IMR-90 (cell line): ENCODE data around the gene ANKRD11. TPM values are rescaled to one million over a fixed set of nuclear protein-coding genes. Genes with fewer than 3 reads are reported as not detected.

ENCODE experiments used
- ATAC-seq: fragments of 200-7000 bp; cut with Tn5 transposase; 2 replicates; pipeline ENCODE4 v1.9.1; 2020; ENCODE audit warnings: low read depth, mild to moderate bottlenecking, moderate library complexity
- BruUV-seq: library from RNA; stranded (reverse); fragments of 400-500 nt; replicated peaks from 2 replicates; lab custom pipeline; 2021; lab: Mats Ljungman, UMichigan
- CTCF ChIA-PET: fragments of 300-600 bp; formaldehyde crosslinking; extraction: SDS; loops from one replicate; lab custom pipeline; 2021; ENCODE audit warnings: antibody characterized with exemption; lab: Yijun Ruan, JAX
- POLR2A ChIA-PET: fragments of 300-600 bp; sonication (Branson Sonifier 250); formaldehyde crosslinking; loops from one replicate; lab custom pipeline; 2022; ENCODE audit warnings: antibody characterized with exemption; ENCODE audit not compliant: unreplicated experiment; lab: Charles Lee
- DNase-seq: peaks from one replicate; pipeline ENCODE4 v3.0.0; 2013
- H2AFZ ChIP-seq: replicated peaks from 2 replicates; pipeline ENCODE3; 2013; ENCODE audit warnings: low read length, mild to moderate bottlenecking; ENCODE audit not compliant: poor library complexity
- H2AK5ac ChIP-seq: 2 replicates; pipeline ENCODE4 v1.6.1; 2013; ENCODE audit warnings: low read depth, low read length, inconsistent platforms
- H2AK9ac ChIP-seq: replicated peaks from 2 replicates; pipeline ENCODE3; 2013; ENCODE audit warnings: mild to moderate bottlenecking, low read depth, low read length, moderate library complexity; ENCODE audit not compliant: poor library complexity
- H2BK120ac ChIP-seq: 2 replicates; pipeline ENCODE4 v1.6.1; 2013; ENCODE audit warnings: low read depth, low read length, inconsistent platforms
- H2BK15ac ChIP-seq: 3 replicates; pipeline ENCODE4 v1.6.1; 2013; ENCODE audit warnings: low read depth, low read length, inconsistent platforms
- H2BK20ac ChIP-seq: 2 replicates; pipeline ENCODE4 v1.6.1; 2013; ENCODE audit warnings: low read depth, mild to moderate bottlenecking, inconsistent platforms, low read length, moderate library complexity
- H2BK5ac ChIP-seq: 2 replicates; pipeline ENCODE4 v1.6.1; 2013; ENCODE audit warnings: mild to moderate bottlenecking, low read depth, low read length, inconsistent platforms; ENCODE audit not compliant: poor library complexity, severe bottlenecking
- H3K14ac ChIP-seq: replicated peaks from 2 replicates; pipeline ENCODE4 v1.6.1; 2013; ENCODE audit warnings: low read depth, low read length, inconsistent platforms
- H3K18ac ChIP-seq: 2 replicates; pipeline ENCODE4 v1.6.1; 2013; ENCODE audit warnings: low read depth, low read length, control low read depth
- H3K23ac ChIP-seq: 2 replicates; pipeline ENCODE4 v1.6.1; 2013; ENCODE audit warnings: low read depth, low read length, inconsistent platforms
- H3K27ac ChIP-seq: 2 replicates; pipeline ENCODE4 v1.5.1; 2013; ENCODE audit warnings: mild to moderate bottlenecking, control low read depth, low read length; ENCODE audit not compliant: insufficient read depth
- H3K27me3 ChIP-seq: 2 replicates; pipeline ENCODE4 v1.6.1; 2013; ENCODE audit warnings: low read length; ENCODE audit not compliant: control insufficient read depth, insufficient read depth
- H3K36me3 ChIP-seq: 2 replicates; pipeline ENCODE4 v1.6.1; 2013; ENCODE audit warnings: low read length, mixed read lengths; ENCODE audit not compliant: control insufficient read depth, insufficient read depth
- H3K4ac ChIP-seq: 2 replicates; pipeline ENCODE4 v1.6.1; 2013; ENCODE audit warnings: low read depth, low read length, inconsistent platforms
- H3K4me1 ChIP-seq: 2 replicates; pipeline ENCODE4 v1.6.1; 2013; ENCODE audit warnings: low read length, mixed read lengths; ENCODE audit not compliant: control insufficient read depth, insufficient read depth
- H3K4me2 ChIP-seq: 2 replicates; pipeline ENCODE4 v1.6.1; 2013; ENCODE audit warnings: low read depth, mild to moderate bottlenecking, control low read depth, low read length, moderate library complexity
- H3K4me3 ChIP-seq: 2 replicates; pipeline ENCODE4 v1.5.1; 2013; ENCODE audit warnings: low read depth, mild to moderate bottlenecking, control low read depth, low read length, moderate library complexity; ENCODE audit not compliant: insufficient read depth
- H3K56ac ChIP-seq: 2 replicates; pipeline ENCODE4 v1.6.1; 2013; ENCODE audit warnings: low read length, inconsistent platforms; ENCODE audit not compliant: insufficient read depth; ENCODE audit errors: extremely low read depth
- H3K79me1 ChIP-seq, 2 experiments: 2 replicates each; pipeline ENCODE4 v1.6.1; 2013; ENCODE audit warnings: low read length in 2 of 2, inconsistent platforms in 1 of 2, low read depth in 1 of 2
- H3K9ac ChIP-seq: 2 replicates; pipeline ENCODE4 v1.6.1; 2013; ENCODE audit warnings: low read depth, low read length, control low read depth
- H3K9me1 ChIP-seq: 2 replicates; pipeline ENCODE4 v1.6.1; 2013; ENCODE audit warnings: low read length, inconsistent platforms; ENCODE audit not compliant: insufficient read depth
- H3K9me3 ChIP-seq: 2 replicates; pipeline ENCODE4 v1.6.1; 2013; ENCODE audit warnings: low read length; ENCODE audit not compliant: control insufficient read depth, insufficient read depth
- H4K20me1 ChIP-seq: 2 replicates; pipeline ENCODE4 v1.6.1; 2013; ENCODE audit warnings: low read length, inconsistent platforms; ENCODE audit not compliant: insufficient read depth
- H4K5ac ChIP-seq: 2 replicates; pipeline ENCODE4 v1.6.1; 2013; ENCODE audit warnings: mild to moderate bottlenecking, low read depth, low read length, control low read depth
- H4K8ac ChIP-seq, 2 experiments: 2 replicates each; pipeline ENCODE4 v1.6.1; 2013; ENCODE audit warnings: low read depth in 2 of 2, low read length in 2 of 2, control low read depth in 1 of 2, inconsistent platforms in 1 of 2
- H4K91ac ChIP-seq: 2 replicates; pipeline ENCODE4 v1.6.1; 2013; ENCODE audit warnings: low read depth, low read length, inconsistent platforms; ENCODE audit not compliant: insufficient read depth
- BHLHE40 ChIP-seq: fragments of 150-350 bp; IDR thresholded peaks from 2 replicates; pipeline ENCODE4 v1.6.1; 2016; ENCODE audit warnings: mild to moderate bottlenecking, low read depth, low read length
- CEBPB ChIP-seq: IDR thresholded peaks from 2 replicates; pipeline ENCODE4 v1.6.1; 2012; ENCODE audit warnings: low read depth, low read length, improper control_type of control experiment
- CHD1 ChIP-seq: IDR thresholded peaks from 2 replicates; pipeline ENCODE4 v1.6.1; 2012; ENCODE audit warnings: low read depth, low read length, improper control_type of control experiment
- CTCF ChIP-seq: conservative IDR thresholded peaks from 2 replicates; pipeline ENCODE4 v1.5.1; 2012; ENCODE audit warnings: mild to moderate bottlenecking, low read depth, low read length, improper control_type of control experiment
- ELK1 ChIP-seq: fragments of 150-350 bp; IDR thresholded peaks from 2 replicates; pipeline ENCODE4 v1.6.1; 2016; ENCODE audit warnings: low read depth, mild to moderate bottlenecking, low read length, moderate library complexity, borderline replicate concordance
- FOS ChIP-seq: fragments of 150-350 bp; IDR thresholded peaks from 2 replicates; pipeline ENCODE4 v1.6.1; 2016; ENCODE audit warnings: low read depth, low read length
- MAFK ChIP-seq: IDR thresholded peaks from 2 replicates; pipeline ENCODE4 v1.6.1; 2012; ENCODE audit warnings: low read depth, low read length, improper control_type of control experiment
- MAZ ChIP-seq: IDR thresholded peaks from 2 replicates; pipeline ENCODE4 v1.6.1; 2012; ENCODE audit warnings: low read depth, mild to moderate bottlenecking, low read length, improper control_type of control experiment, moderate library complexity, borderline replicate concordance
- MXI1 ChIP-seq: IDR thresholded peaks from 2 replicates; pipeline ENCODE4 v1.6.1; 2012; ENCODE audit warnings: low read depth, mild to moderate bottlenecking, low read length, moderate library complexity, borderline replicate concordance
- NFE2L2 ChIP-seq: fragments of 150-350 bp; IDR thresholded peaks from 2 replicates; pipeline ENCODE4 v1.6.1; 2016; ENCODE audit warnings: low read depth, mild to moderate bottlenecking, low read length
- POLR2A ChIP-seq: IDR thresholded peaks from 2 replicates; pipeline ENCODE4 v1.6.1; 2012; ENCODE audit warnings: mild to moderate bottlenecking, low read depth, low read length
- RAD21 ChIP-seq: IDR thresholded peaks from 2 replicates; pipeline ENCODE4 v1.6.1; 2012; ENCODE audit warnings: low read length, improper control_type of control experiment
- RCOR1 ChIP-seq: IDR thresholded peaks from 2 replicates; pipeline ENCODE4 v1.6.1; 2012; ENCODE audit warnings: mild to moderate bottlenecking, low read length, improper control_type of control experiment; ENCODE audit not compliant: insufficient replicate concordance
- RFX5 ChIP-seq: IDR thresholded peaks from 2 replicates; pipeline ENCODE4 v1.8.0; 2012; ENCODE audit warnings: low read depth, mild to moderate bottlenecking, low read length, moderate library complexity
- SMC3 ChIP-seq: fragments of 150-350 bp; IDR thresholded peaks from 2 replicates; pipeline ENCODE4 v1.6.1; 2016; ENCODE audit warnings: low read depth, mild to moderate bottlenecking, antibody characterized with exemption, low read length, moderate library complexity
- USF2 ChIP-seq: fragments of 150-350 bp; IDR thresholded peaks from 2 replicates; pipeline ENCODE4 v1.6.1; 2017; ENCODE audit warnings: mild to moderate bottlenecking, antibody characterized with exemption, low read length, low read depth
- WGBS, 2 experiments: methylation state at CpG; one replicate each; pipeline versions ENCODE4 v1.1.5 to v1.1.7; 2013; ENCODE audit warnings: missing lambda C conversion rate in 2 of 2; ENCODE audit not compliant: insufficient read length in 1 of 2; ENCODE audit errors: extremely low coverage in 2 of 2; 5-methylcytosine and 5-hydroxymethylcytosine counted together
- dilution Hi-C: fragments of 300-500 bp; cut with HindIII; formaldehyde crosslinking; loops from one replicate; pipeline ENCODE4 v1.14.3; 2018; ENCODE audit warnings: low sequenced_read_pairs; ENCODE audit not compliant: unreplicated experiment
- in situ Hi-C: fragments of 300-500 bp; cut with MboI; formaldehyde crosslinking; loops from 3 replicates; pipeline ENCODE4 v1.14.3; 2019; ENCODE audit warnings: low sequenced_read_pairs, inconsistent platforms, mixed read lengths
- intact Hi-C: fragments of 100-400 bp; cut with micrococcal nuclease; formaldehyde crosslinking; loops from 2 replicates; pipeline ENCODE4 v1.10.0; 2022
- polyA plus RNA-seq, 3 experiments: library from polyadenylated mRNA; depleted of rRNA; stranded (reverse); fragments of >200 nt; gene quantifications; 2 replicates each; pipeline ENCODE4 v1.2.3, GENCODE V29; 2012; ENCODE audit warnings: low replicate concordance in 1 of 3
- total RNA-seq: library from RNA; depleted of rRNA; stranded (reverse); fragments of >200 nt; gene quantifications from 2 replicates; pipeline ENCODE4 v1.2.3, GENCODE V29; 2012

Gene ANKRD11
- total and polyA plus RNA-seq, 2 of the 4 experiments (the other 2 are of a cell fraction), result 46.8 to 71.9 TPM

- Histone ChIP-seq H2BK5ac (no peak overlapping the region), H3K4ac (no peak overlapping the region), H3K9ac (no peak overlapping the region), H2AFZ (no peak overlapping the region), H3K4me2 (no peak overlapping the region), H2BK20ac (no peak overlapping the region), H3K4me3 (no peak overlapping the region), H4K8ac (no peak overlapping the region), H4K91ac (no peak overlapping the region), H3K36me3 (peaks cover 7% of the 10 kb centered on the region; the same call in 1 of the 2 replicates), H2AK9ac (no peak overlapping the region), H2AK5ac (no peak overlapping the region), H3K23ac (no peak overlapping the region), H2BK15ac (no peak overlapping the region), H3K9me1 (peaks cover 43% of the 10 kb centered on the region), H4K5ac (no peak overlapping the region), H3K27ac (no peak overlapping the region), H3K27me3 (no peaks in the 10 kb centered on the region), H3K18ac (no peak overlapping the region), H3K4me1 (peaks cover 19% of the 10 kb centered on the region), H3K79me1 (peaks cover 4 to 83% of the 10 kb centered on the region in 2 experiments; a peak in 3 of 4 replicates), H3K9me3 (no peaks in the 10 kb centered on the region), H2BK120ac (no peak overlapping the region), H3K56ac (no peak overlapping the region), H3K14ac (no peak overlapping the region), H4K20me1 (peaks cover 99% of the 10 kb centered on the region)
- WGBS, 2 experiments, result 100% methylated on average over 5 of the region's 7 CpGs; no CpG with 5 or more reads in 1 of the 2 experiments
- intact Hi-C loops, result no loop called here
- POLR2A ChIA-PET, result interaction anchor here (0.5 kb wide), 1 partner anchor 20 kb away, joined by 8 read pairs; no protein-coding TSS in a partner anchor
- dilution Hi-C loops, result no loop called here
- BruUV-seq, result no TSS peak
- in situ Hi-C loops, result no loop called here
- DNase-seq (no peak), ATAC-seq (no peak)
- CTCF ChIA-PET, result no interaction called here
- TF ChIP-seq USF2, result no peak
- TF ChIP-seq POLR2A, result no peak
- no peak for TF ChIP-seq CTCF
- no peak for TF ChIP-seq RCOR1
- TF ChIP-seq NFE2L2, result no peak
- TF ChIP-seq MAFK, result no peak
- no peak for TF ChIP-seq MAZ
- no peak for TF ChIP-seq CEBPB
- TF ChIP-seq BHLHE40, result no peak
- no peak for TF ChIP-seq MXI1
- no peak for TF ChIP-seq ELK1
- TF ChIP-seq RFX5, result no peak
- TF ChIP-seq CHD1, result no peak
- no peak for TF ChIP-seq RAD21
- TF ChIP-seq FOS, result no peak
- no peak for TF ChIP-seq SMC3
These were observed 72.0 kb downstream of the ANKRD11 start for GRCh38 chr16:89418352-89418751.
